Vagina (tissue), 2 donors: ENCODE data around the gene REC8.

Experiments
- POLR2A ChIP-seq, 2 donors: fragments of 450-650 bp; IDR thresholded peaks; one replicate each; pipeline ENCODE4 v1.6.1; 2017; ENCODE audit warnings: antibody characterized with exemption in 2 of 2, mild to moderate bottlenecking in 2 of 2, moderate library complexity in 2 of 2
- POLR2AphosphoS5 ChIP-seq, 2 donors: sonication (generic); formaldehyde crosslinking; IDR thresholded peaks; one replicate each; pipeline ENCODE4 v1.9.0; 2017; ENCODE audit warnings: antibody characterized with exemption in 2 of 2, mild to moderate bottlenecking in 2 of 2, low read depth in 1 of 2; ENCODE audit not compliant: insufficient read depth in 1 of 2
- TF ChIP-seq, protein P1 (sequence below), 3 experiments: fragments of 450-650 bp in 2 of 3; fragments of 200-600 bp in 1 of 3; sonication (generic) in 1 of 3; IDR thresholded peaks; one replicate each; pipeline ENCODE4 v1.5.1; 2017 to 2019; ENCODE audit warnings: antibody characterized with exemption in 3 of 3, mild to moderate bottlenecking in 2 of 3, moderate library complexity in 2 of 3

DNA sequence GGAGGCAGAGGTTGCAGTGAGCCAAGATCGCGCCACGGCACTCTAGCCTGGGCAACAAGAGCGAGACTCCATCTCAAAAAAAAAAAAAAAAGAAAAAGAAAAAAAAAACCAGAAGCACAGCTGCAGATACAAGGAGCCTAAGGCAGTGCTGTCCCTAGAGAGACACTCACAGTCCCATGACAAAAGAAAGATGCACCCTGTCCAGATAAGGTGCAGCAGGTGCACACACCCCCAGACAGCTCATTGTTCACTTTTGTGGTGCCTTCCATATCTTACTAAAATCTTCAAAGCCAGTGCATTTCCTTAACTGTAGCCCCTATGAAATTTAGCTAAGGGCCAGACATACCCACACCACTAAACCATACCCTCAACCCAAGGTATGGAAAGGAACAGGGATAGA is 49.5 kb upstream of the REC8 start:
- TF ChIP-seq, protein P1, sequence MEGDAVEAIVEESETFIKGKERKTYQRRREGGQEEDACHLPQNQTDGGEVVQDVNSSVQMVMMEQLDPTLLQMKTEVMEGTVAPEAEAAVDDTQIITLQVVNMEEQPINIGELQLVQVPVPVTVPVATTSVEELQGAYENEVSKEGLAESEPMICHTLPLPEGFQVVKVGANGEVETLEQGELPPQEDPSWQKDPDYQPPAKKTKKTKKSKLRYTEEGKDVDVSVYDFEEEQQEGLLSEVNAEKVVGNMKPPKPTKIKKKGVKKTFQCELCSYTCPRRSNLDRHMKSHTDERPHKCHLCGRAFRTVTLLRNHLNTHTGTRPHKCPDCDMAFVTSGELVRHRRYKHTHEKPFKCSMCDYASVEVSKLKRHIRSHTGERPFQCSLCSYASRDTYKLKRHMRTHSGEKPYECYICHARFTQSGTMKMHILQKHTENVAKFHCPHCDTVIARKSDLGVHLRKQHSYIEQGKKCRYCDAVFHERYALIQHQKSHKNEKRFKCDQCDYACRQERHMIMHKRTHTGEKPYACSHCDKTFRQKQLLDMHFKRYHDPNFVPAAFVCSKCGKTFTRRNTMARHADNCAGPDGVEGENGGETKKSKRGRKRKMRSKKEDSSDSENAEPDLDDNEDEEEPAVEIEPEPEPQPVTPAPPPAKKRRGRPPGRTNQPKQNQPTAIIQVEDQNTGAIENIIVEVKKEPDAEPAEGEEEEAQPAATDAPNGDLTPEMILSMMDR (IDR thresholded peaks at IDR 0.05), result no peak
- TF ChIP-seq POLR2A (IDR thresholded peaks at IDR 0.05) (no peak), POLR2AphosphoS5 (IDR thresholded peaks at IDR 0.05; ENCODE audit: insufficient read depth in 1 of 2, low read depth in 1 of 2) (no peak)
